Endothelial cell of umbilical vein (primary cell): ENCODE measurements around the gene MYO5B. TPM values are rescaled to one million over a fixed set of nuclear protein-coding genes. Genes with fewer than 3 reads are reported as not detected.

Experiments
- BruUV-seq: library from RNA; stranded (reverse); fragments of 400-500 nt; replicated peaks from 2 replicates; lab custom pipeline; 2021; lab: Mats Ljungman, UMichigan
- CTCF ChIA-PET: fragments of 300-600, 350-600 bp; sonication (Branson Sonifier 250); formaldehyde crosslinking; loops from one replicate; lab custom pipeline; 2021; ENCODE audit warnings: antibody characterized with exemption, inconsistent platforms; lab: Charles Lee
- POLR2A ChIA-PET: fragments of 300-600, 350-600 bp; sonication (Branson Sonifier 250); formaldehyde crosslinking; loops from one replicate; lab custom pipeline; 2021; ENCODE audit warnings: antibody characterized with exemption, inconsistent platforms; lab: Charles Lee
- DNase-seq: peaks from one replicate; pipeline ENCODE4 v3.0.0-alpha.2; 2011; ENCODE audit warnings: low read depth, low spot score
- FAIRE-seq: peaks from 2 replicates; lab custom pipeline; 2011; peaks lifted over from hg19 to GRCh38; lab: Jason Lieb, UNC
- H2AFZ ChIP-seq: 2 replicates; pipeline ENCODE4 v1.6.0; 2012; ENCODE audit warnings: low read depth, low read length, control low read depth, inconsistent platforms
- H3K27ac ChIP-seq: 2 replicates; pipeline ENCODE4 v1.5.1; 2011; ENCODE audit warnings: low read depth, mild to moderate bottlenecking, control low read depth, low read length, moderate library complexity; ENCODE audit not compliant: insufficient read depth
- H3K27me3 ChIP-seq, 2 experiments: 2 replicates each; pipeline versions ENCODE4 v1.6.0 to v1.6.1; 2011; ENCODE audit warnings: low read length in 2 of 2, mixed read lengths in 1 of 2; ENCODE audit not compliant: control insufficient read depth in 2 of 2, insufficient read depth in 2 of 2
- H3K36me3 ChIP-seq, 2 experiments: 2 replicates in 1 of 2; 3 replicates in 1 of 2; pipeline ENCODE4 v1.5.1; 2011; ENCODE audit warnings: low read length in 2 of 2, mild to moderate bottlenecking in 1 of 2, moderate library complexity in 1 of 2; ENCODE audit not compliant: control insufficient read depth in 2 of 2, insufficient read depth in 2 of 2; ENCODE audit errors: extremely low read depth in 1 of 2
- H3K4me1 ChIP-seq: 3 replicates; pipeline ENCODE4 v1.5.1; 2011; ENCODE audit warnings: mild to moderate bottlenecking, low read length; ENCODE audit not compliant: control insufficient read depth, insufficient read depth; ENCODE audit errors: extremely low read depth
- H3K4me2 ChIP-seq: 2 replicates; pipeline ENCODE4 v1.6.1; 2011; ENCODE audit warnings: low read length, control low read depth, mixed read lengths; ENCODE audit not compliant: insufficient read depth
- H3K4me3 ChIP-seq, 3 experiments: fragments of 200-600 bp in 1 of 3; sonication (generic), shearing (Covaris generic) in 1 of 3; replicated peaks in 1 of 3; 2 replicates each; pipeline ENCODE4 v1.5.1; 2011 to 2016; ENCODE audit warnings: control low read depth in 3 of 3, low read length in 3 of 3, mild to moderate bottlenecking in 2 of 3, inconsistent platforms in 1 of 3, low read depth in 1 of 3, moderate library complexity in 1 of 3; ENCODE audit not compliant: insufficient read depth in 1 of 3
- H3K79me2 ChIP-seq: 2 replicates; pipeline ENCODE4 v1.6.0; 2012; ENCODE audit warnings: low read length, inconsistent platforms; ENCODE audit not compliant: control insufficient read depth, insufficient read depth
- H3K9ac ChIP-seq: replicated peaks from 2 replicates; pipeline ENCODE3; 2011; ENCODE audit warnings: low read length, control low read depth; ENCODE audit not compliant: insufficient read depth; ENCODE audit errors: extremely low read depth
- H3K9me1 ChIP-seq: replicated peaks from 3 replicates; pipeline ENCODE4 v1.6.0; 2011; ENCODE audit warnings: mild to moderate bottlenecking, low read length; ENCODE audit not compliant: control insufficient read depth, insufficient read depth; ENCODE audit errors: extremely low read depth
- H3K9me3 ChIP-seq: replicated peaks from 2 replicates; pipeline ENCODE4 v1.5.1; 2012; ENCODE audit warnings: low read length, inconsistent platforms; ENCODE audit not compliant: control insufficient read depth, insufficient read depth
- H4K20me1 ChIP-seq: replicated peaks from 2 replicates; pipeline ENCODE3; 2011; ENCODE audit warnings: mild to moderate bottlenecking, low read length; ENCODE audit not compliant: control insufficient read depth, insufficient read depth; ENCODE audit errors: extremely low read depth
- EZH2 ChIP-seq: IDR thresholded peaks from 2 replicates; pipeline ENCODE4 v1.6.1; 2012; ENCODE audit warnings: borderline replicate concordance, low read depth, mild to moderate bottlenecking, moderate library complexity, low read length, inconsistent platforms; ENCODE audit not compliant: severe bottlenecking
- FOS ChIP-seq: IDR thresholded peaks from 2 replicates; pipeline ENCODE4 v1.6.1; 2011; ENCODE audit warnings: mild to moderate bottlenecking, low read length, moderate library complexity, borderline replicate concordance; ENCODE audit not compliant: insufficient read depth
- GATA2 ChIP-seq: IDR thresholded peaks from 2 replicates; pipeline ENCODE4 v1.7.0; 2011; ENCODE audit warnings: low read depth, mild to moderate bottlenecking, moderate library complexity, mixed read lengths, low read length; ENCODE audit not compliant: insufficient read length, insufficient read depth
- JUN ChIP-seq: IDR thresholded peaks from 2 replicates; pipeline ENCODE4 v1.6.1; 2011; ENCODE audit warnings: borderline replicate concordance, low read depth; ENCODE audit not compliant: insufficient read length, insufficient read depth
- MYC ChIP-seq: IDR thresholded peaks from one replicate; pipeline ENCODE4 v1.6.1; 2011; ENCODE audit warnings: mild to moderate bottlenecking, low read depth, low read length
- POLR2A ChIP-seq: IDR thresholded peaks from 2 replicates; pipeline ENCODE4 v1.6.1; 2012; ENCODE audit warnings: low read depth, mild to moderate bottlenecking, control low read depth, low read length
- POLR2AphosphoS5 ChIP-seq: IDR thresholded peaks from 2 replicates; pipeline ENCODE4 v1.6.1; 2012; ENCODE audit warnings: low read depth, mild to moderate bottlenecking, control low read depth, low read length, moderate library complexity; ENCODE audit not compliant: insufficient read depth
- dilution Hi-C: fragments of 300-500 bp; cut with MboI; formaldehyde crosslinking; loops from one replicate; pipeline ENCODE4 v1.15.0; 2019; ENCODE audit warnings: low sequenced_read_pairs; ENCODE audit not compliant: extremely low pct_ligation_motif_present
- intact Hi-C: fragments of 100-400 bp; cut with micrococcal nuclease; formaldehyde crosslinking; loops from one replicate; pipeline ENCODE4 v1.10.0; 2022
- polyA plus RNA-seq, 4 experiments: library from polyadenylated mRNA; depleted of rRNA in 3 of 4; stranded (reverse) in 3 of 4; unstranded in 1 of 4; fragments of >200 nt; gene quantifications; 2 replicates each; pipeline versions ENCODE4 v1.2.1 to v1.2.3, GENCODE V29; 2011 to 2012; ENCODE audit warnings: missing spikeins in 1 of 4
- total RNA-seq: library from RNA; stranded (reverse); gene quantifications from 2 replicates; pipeline ENCODE4 v1.2.3, GENCODE V29; 2021
- TF ChIP-seq, protein P1 (sequence below): IDR thresholded peaks from 2 replicates; pipeline ENCODE4 v1.6.1; 2011; ENCODE audit not compliant: insufficient read depth, insufficient read length
- TF ChIP-seq, protein P2 (sequence below), 2 donors: IDR thresholded peaks; 1 replicate in 1 of 2; 2 replicates in 1 of 2; pipeline ENCODE4 v1.5.1; 2011; ENCODE audit warnings: low read length in 2 of 2, mild to moderate bottlenecking in 2 of 2, moderate library complexity in 2 of 2, control low read depth in 1 of 2, inconsistent platforms in 1 of 2, low read depth in 1 of 2; ENCODE audit not compliant: insufficient read depth in 1 of 2; ENCODE audit errors: extremely low read depth in 1 of 2

MYO5B gene
- total and polyA plus RNA-seq, 2 donors (not counting 3 experiments of a cell fraction or from before 2014, with no cell fraction given): 0.54 to 1.1 TPM

DNA sequence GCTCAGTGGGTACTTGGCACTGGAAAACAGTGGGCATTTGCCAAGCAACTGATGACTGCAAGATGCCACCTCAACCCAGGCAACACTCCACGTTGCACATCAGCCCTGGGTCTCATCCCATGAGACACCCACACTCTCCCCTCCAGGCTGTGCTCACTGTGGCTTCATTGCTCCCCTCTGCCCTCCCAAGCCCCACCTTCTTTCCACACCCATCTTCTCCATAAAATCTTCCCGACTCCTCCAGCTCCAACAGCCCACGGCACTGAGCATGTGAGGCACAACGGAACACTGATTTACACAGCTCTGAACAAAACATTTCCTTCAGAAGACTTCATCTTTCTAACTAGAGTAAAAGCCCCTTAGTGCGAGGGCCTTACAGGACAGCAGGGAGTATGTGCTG is 263.8 kb downstream of the MYO5B start:
- dilution Hi-C loops: no loop called here

More for the DNA sequence above, 263.8 kb downstream of the MYO5B start:
- Histone ChIP-seq H3K36me3 (no peaks in the 10 kb centered on the region), H3K9me3 (no peaks in the 10 kb centered on the region), H4K20me1 (no peaks in the 10 kb centered on the region), H3K27ac (no peak overlapping the region), H3K4me3 (no peak overlapping the region), H3K27me3 (peaks cover 0 to 5% of the 10 kb centered on the region in 2 experiments), H3K9me1 (no peaks in the 10 kb centered on the region), H3K79me2 (no peaks in the 10 kb centered on the region), H3K4me1 (no peaks in the 10 kb centered on the region), H3K9ac (no peak overlapping the region), H3K4me2 (no peak overlapping the region), H2AFZ (no peak overlapping the region)
- FAIRE-seq: no peak
- no TSS peak for BruUV-seq
- intact Hi-C loops: no loop called here
- POLR2A ChIA-PET: no interaction called here
- no peak for TF ChIP-seq POLR2A
- TF ChIP-seq EZH2: no peak
- no peak for TF ChIP-seq MYC
- no peak for TF ChIP-seq GATA2
- TF ChIP-seq FOS: no peak
- TF ChIP-seq JUN: no peak
- TF ChIP-seq, protein P1, sequence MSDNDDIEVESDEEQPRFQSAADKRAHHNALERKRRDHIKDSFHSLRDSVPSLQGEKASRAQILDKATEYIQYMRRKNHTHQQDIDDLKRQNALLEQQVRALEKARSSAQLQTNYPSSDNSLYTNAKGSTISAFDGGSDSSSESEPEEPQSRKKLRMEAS: no peak
- TF ChIP-seq, protein P2, sequence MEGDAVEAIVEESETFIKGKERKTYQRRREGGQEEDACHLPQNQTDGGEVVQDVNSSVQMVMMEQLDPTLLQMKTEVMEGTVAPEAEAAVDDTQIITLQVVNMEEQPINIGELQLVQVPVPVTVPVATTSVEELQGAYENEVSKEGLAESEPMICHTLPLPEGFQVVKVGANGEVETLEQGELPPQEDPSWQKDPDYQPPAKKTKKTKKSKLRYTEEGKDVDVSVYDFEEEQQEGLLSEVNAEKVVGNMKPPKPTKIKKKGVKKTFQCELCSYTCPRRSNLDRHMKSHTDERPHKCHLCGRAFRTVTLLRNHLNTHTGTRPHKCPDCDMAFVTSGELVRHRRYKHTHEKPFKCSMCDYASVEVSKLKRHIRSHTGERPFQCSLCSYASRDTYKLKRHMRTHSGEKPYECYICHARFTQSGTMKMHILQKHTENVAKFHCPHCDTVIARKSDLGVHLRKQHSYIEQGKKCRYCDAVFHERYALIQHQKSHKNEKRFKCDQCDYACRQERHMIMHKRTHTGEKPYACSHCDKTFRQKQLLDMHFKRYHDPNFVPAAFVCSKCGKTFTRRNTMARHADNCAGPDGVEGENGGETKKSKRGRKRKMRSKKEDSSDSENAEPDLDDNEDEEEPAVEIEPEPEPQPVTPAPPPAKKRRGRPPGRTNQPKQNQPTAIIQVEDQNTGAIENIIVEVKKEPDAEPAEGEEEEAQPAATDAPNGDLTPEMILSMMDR (IDR thresholded peaks at IDR 0.05; ENCODE audit: extremely low read depth in 1 of 2, insufficient read depth in 1 of 2, low read depth in 1 of 2, low read length in 2 of 2): no peak
- no peak for TF ChIP-seq POLR2AphosphoS5
- DNase-seq: no peak
- CTCF ChIA-PET: no interaction called here
